Measurements from ENCODE around the gene DNAJC11. TPM values are rescaled to one million over a fixed set of nuclear protein-coding genes. Genes with fewer than 3 reads are reported as not detected.

DNAJC11 gene
- total RNA-seq, 1 experiment from 2014 or later, result 102 TPM

DNA sequence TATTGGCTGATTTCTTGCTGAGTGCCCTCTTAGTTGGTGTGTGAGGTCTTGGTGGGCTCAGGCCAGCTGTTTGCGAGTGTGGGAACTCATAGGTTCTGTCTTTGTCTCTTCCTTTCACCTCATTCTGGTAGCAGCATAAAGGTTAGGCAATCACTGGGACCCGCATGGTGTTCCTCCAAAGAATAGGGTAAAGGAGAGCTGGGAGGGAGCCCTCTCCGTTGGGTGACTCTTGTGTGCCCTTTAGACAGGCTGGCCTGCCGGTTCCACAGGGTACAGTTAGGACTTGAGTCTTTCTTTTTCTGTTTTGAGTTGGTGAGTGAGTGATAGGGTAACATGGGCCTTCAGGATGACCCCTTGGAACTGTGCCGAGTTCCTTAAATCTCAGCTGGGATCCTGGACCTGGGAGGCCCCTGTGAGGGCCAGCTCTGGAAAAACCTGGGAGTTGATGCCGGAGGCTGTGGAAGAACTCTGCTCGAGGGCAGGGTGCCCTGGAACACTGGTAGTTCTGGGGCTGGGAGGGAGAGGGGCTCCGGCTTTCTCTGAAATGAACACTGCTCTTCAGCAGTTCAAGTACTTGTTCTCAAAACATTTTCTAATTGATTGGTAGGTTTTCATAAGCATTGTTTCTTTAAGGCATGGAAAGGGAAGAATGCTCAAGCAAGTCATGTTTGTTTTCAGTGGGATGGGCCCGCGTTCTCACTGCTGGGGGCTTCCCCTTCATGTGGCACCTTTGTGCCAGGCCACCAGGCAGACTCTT, 79.0 kb downstream of the DNAJC11 start (continued):
- TF ChIP-seq, protein P1, sequence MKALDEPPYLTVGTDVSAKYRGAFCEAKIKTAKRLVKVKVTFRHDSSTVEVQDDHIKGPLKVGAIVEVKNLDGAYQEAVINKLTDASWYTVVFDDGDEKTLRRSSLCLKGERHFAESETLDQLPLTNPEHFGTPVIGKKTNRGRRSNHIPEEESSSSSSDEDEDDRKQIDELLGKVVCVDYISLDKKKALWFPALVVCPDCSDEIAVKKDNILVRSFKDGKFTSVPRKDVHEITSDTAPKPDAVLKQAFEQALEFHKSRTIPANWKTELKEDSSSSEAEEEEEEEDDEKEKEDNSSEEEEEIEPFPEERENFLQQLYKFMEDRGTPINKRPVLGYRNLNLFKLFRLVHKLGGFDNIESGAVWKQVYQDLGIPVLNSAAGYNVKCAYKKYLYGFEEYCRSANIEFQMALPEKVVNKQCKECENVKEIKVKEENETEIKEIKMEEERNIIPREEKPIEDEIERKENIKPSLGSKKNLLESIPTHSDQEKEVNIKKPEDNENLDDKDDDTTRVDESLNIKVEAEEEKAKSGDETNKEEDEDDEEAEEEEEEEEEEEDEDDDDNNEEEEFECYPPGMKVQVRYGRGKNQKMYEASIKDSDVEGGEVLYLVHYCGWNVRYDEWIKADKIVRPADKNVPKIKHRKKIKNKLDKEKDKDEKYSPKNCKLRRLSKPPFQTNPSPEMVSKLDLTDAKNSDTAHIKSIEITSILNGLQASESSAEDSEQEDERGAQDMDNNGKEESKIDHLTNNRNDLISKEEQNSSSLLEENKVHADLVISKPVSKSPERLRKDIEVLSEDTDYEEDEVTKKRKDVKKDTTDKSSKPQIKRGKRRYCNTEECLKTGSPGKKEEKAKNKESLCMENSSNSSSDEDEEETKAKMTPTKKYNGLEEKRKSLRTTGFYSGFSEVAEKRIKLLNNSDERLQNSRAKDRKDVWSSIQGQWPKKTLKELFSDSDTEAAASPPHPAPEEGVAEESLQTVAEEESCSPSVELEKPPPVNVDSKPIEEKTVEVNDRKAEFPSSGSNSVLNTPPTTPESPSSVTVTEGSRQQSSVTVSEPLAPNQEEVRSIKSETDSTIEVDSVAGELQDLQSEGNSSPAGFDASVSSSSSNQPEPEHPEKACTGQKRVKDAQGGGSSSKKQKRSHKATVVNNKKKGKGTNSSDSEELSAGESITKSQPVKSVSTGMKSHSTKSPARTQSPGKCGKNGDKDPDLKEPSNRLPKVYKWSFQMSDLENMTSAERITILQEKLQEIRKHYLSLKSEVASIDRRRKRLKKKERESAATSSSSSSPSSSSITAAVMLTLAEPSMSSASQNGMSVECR (CRISPR knock-in tag; IDR thresholded peaks at IDR 0.05; ENCODE audit: borderline replicate concordance), result no peak
- no peak for TF ChIP-seq ELF4 (CRISPR knock-in tag; IDR thresholded peaks at IDR 0.05; ENCODE audit: low read depth)
- TF ChIP-seq, protein P2, sequence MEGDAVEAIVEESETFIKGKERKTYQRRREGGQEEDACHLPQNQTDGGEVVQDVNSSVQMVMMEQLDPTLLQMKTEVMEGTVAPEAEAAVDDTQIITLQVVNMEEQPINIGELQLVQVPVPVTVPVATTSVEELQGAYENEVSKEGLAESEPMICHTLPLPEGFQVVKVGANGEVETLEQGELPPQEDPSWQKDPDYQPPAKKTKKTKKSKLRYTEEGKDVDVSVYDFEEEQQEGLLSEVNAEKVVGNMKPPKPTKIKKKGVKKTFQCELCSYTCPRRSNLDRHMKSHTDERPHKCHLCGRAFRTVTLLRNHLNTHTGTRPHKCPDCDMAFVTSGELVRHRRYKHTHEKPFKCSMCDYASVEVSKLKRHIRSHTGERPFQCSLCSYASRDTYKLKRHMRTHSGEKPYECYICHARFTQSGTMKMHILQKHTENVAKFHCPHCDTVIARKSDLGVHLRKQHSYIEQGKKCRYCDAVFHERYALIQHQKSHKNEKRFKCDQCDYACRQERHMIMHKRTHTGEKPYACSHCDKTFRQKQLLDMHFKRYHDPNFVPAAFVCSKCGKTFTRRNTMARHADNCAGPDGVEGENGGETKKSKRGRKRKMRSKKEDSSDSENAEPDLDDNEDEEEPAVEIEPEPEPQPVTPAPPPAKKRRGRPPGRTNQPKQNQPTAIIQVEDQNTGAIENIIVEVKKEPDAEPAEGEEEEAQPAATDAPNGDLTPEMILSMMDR (IDR thresholded peaks at IDR 0.05), result no peak
- no peak for TF ChIP-seq PRRX2 (CRISPR knock-in tag; IDR thresholded peaks at IDR 0.05)
- TF ChIP-seq NFYB (CRISPR knock-in tag; conservative IDR thresholded peaks at IDR 0.05; ENCODE audit: low read depth), result no peak
- no peak for TF ChIP-seq GRHL2 (CRISPR knock-in tag; IDR thresholded peaks at IDR 0.05; ENCODE audit: insufficient replicate concordance, severe bottlenecking)
- TF ChIP-seq ZNF671 (CRISPR knock-in tag; IDR thresholded peaks at IDR 0.05), result no peak

DNA sequence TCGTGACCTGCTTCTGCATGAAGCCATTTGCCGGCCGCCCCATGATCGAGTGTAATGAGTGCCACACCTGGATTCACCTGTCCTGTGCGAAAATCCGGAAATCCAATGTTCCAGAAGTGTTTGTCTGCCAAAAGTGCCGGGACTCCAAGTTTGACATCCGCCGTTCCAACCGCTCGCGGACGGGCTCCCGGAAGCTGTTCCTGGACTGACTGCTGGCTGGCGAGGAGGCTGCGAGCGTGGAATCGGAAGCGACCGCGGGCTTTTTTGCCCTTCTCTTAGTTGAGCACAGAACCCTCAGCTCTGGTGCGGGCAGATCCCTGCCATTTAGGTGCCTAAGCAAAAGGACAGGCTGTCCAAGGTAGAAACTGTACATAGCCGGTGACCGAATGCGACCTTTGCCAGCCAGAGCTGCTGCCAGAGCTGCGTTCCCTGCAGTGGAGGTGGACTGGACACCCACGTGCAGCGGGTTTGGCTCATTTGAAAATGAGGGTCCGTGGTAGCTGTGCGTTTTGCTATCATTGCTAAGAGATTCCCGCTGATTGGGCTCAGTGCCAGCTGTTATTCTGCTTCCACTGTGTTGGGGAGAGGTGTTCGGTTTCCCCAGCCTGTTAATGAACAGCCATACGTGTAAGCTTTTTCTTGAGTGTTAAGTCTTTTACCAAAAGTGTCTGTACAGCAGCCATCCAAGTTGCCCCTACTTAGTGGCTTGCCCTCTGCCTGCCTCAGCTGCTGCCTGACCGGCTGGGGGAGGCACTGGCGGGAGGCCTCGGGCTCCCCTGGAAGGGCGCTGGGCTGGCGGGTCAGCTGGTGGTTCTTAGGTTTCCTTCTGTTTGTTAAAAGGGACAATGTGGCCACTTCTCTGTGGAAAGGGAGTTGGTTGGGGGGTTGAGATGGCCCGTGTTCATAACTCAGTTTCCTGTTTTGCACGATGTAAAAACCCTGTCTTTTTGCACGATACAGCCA, 79.9 kb downstream of the DNAJC11 start:
- DNase-seq (ENCODE audit: low spot score) (no peak), ATAC-seq (no peak)
- CTCF ChIA-PET, result interaction anchor here (1.2 kb wide), 2 partner anchors 18 to 20 kb away, joined by 3 read pairs; no protein-coding TSS in a partner anchor
- peaks cover 51% of the 10 kb centered on the region for H3K36me3 Mint-ChIP-seq
- POLR2A ChIA-PET, result interaction anchor here (1.5 kb wide), 1 partner anchor 20 kb away, joined by 4 read pairs; no protein-coding TSS in a partner anchor
- peaks cover 14% of the 10 kb centered on the region for H3K4me1 Mint-ChIP-seq
- no peaks in the 10 kb centered on the region; the same call in 1 of the 2 replicates for H3K27me3 Mint-ChIP-seq (ENCODE audit: low read depth)
- H3K9me3 Mint-ChIP-seq, result no peaks in the 10 kb centered on the region
- H3K27ac Mint-ChIP-seq, result peak overlapping the region; percentile 79; the same call in 1 of the 2 replicates
- no peak overlapping the region for H3K4me3 Mint-ChIP-seq
- TF ChIP-seq, protein P3, sequence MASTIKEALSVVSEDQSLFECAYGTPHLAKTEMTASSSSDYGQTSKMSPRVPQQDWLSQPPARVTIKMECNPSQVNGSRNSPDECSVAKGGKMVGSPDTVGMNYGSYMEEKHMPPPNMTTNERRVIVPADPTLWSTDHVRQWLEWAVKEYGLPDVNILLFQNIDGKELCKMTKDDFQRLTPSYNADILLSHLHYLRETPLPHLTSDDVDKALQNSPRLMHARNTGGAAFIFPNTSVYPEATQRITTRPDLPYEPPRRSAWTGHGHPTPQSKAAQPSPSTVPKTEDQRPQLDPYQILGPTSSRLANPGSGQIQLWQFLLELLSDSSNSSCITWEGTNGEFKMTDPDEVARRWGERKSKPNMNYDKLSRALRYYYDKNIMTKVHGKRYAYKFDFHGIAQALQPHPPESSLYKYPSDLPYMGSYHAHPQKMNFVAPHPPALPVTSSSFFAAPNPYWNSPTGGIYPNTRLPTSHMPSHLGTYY (CRISPR knock-in tag; IDR thresholded peaks at IDR 0.05), result no peak
- no peak for TF ChIP-seq NR3C1 (CRISPR knock-in tag; conservative IDR thresholded peaks at IDR 0.05; ENCODE audit: low read depth)
- TF ChIP-seq GRHL2 (CRISPR knock-in tag; IDR thresholded peaks at IDR 0.05; ENCODE audit: insufficient replicate concordance, severe bottlenecking), result no peak
- no peak for TF ChIP-seq CREB1 (CRISPR knock-in tag; IDR thresholded peaks at IDR 0.05)
- TF ChIP-seq FOXP1 (CRISPR knock-in tag; IDR thresholded peaks at IDR 0.05; ENCODE audit: borderline replicate concordance), result no peak
- no peak for TF ChIP-seq ZNF396 (CRISPR knock-in tag; IDR thresholded peaks at IDR 0.05; ENCODE audit: borderline replicate concordance)
- TF ChIP-seq IRF2 (CRISPR knock-in tag; IDR thresholded peaks at IDR 0.05; ENCODE audit: borderline replicate concordance, low read depth), result no peak
- TF ChIP-seq, protein P4, sequence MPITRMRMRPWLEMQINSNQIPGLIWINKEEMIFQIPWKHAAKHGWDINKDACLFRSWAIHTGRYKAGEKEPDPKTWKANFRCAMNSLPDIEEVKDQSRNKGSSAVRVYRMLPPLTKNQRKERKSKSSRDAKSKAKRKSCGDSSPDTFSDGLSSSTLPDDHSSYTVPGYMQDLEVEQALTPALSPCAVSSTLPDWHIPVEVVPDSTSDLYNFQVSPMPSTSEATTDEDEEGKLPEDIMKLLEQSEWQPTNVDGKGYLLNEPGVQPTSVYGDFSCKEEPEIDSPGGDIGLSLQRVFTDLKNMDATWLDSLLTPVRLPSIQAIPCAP (CRISPR knock-in tag; IDR thresholded peaks at IDR 0.05), result no peak
- no peak for TF ChIP-seq NFATC4 (CRISPR knock-in tag; IDR thresholded peaks at IDR 0.05)
- TF ChIP-seq E2F5 (CRISPR knock-in tag; IDR thresholded peaks at IDR 0.05), result no peak
- TF ChIP-seq CBFB (CRISPR knock-in tag; IDR thresholded peaks at IDR 0.05; ENCODE audit: low read depth), result no peak
- no peak for TF ChIP-seq NFE2L1 (CRISPR knock-in tag; IDR thresholded peaks at IDR 0.05)
- TF ChIP-seq RORB (CRISPR knock-in tag; IDR thresholded peaks at IDR 0.05), result no peak
- no peak for TF ChIP-seq ZNF532 (CRISPR knock-in tag; IDR thresholded peaks at IDR 0.05; ENCODE audit: borderline replicate concordance)
- no peak for TF ChIP-seq PRRX2 (CRISPR knock-in tag; IDR thresholded peaks at IDR 0.05)

Measured in WTC11 (cell line).